GM23248 (cell line): Measurements from ENCODE around the gene C2CD4D.

ENCODE experiments used
- EZH2 ChIP-seq: fragments of 200-600 bp; sonication (generic); IDR thresholded peaks from 2 replicates; pipeline ENCODE4 v1.6.1; 2018; ENCODE audit warnings: antibody characterized with exemption, mild to moderate bottlenecking; ENCODE audit not compliant: insufficient read depth, poor library complexity, severe bottlenecking
- EZH2phosphoT487 ChIP-seq: fragments of 200-600 bp; sonication (generic); IDR thresholded peaks from 2 replicates; pipeline ENCODE4 v1.6.1; 2018; ENCODE audit warnings: antibody characterized with exemption, moderate library complexity, mild to moderate bottlenecking, low read depth; ENCODE audit not compliant: insufficient read depth

DNA sequence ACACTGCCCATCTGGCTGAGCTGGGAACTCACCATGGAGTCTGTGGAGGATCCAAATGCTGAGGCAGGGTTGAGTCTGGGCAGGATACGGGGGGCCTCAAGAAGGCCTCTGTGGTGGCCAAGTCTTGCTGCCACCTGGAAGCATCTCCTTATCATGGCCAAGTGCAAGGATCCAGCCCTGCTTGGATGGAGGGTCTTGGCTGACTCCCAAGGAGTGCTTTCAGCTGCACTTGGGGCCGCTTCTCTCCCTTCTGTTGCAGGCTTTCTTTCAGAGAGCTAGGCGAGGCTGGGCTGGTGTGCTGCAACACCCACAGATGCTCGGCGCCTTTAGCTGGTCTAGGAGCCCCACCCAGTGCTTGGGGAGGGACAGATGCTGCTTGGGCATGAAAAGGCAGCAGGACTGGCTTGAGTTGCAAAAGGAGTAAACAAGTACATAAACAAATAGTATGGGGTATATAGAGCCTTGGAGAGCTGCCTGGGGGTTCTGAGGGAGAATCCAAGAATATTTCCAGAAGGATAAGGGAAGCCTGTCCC is 13.9 kb upstream of the C2CD4D start, which contains the start of gene THEM5:
- TF ChIP-seq EZH2 (no peak), EZH2phosphoT487 (no peak)
